GM04504 (cell line): ENCODE measurements around the gene MAGI1.

Source experiments
- DNase-seq: peaks from one replicate; pipeline ENCODE4 v3.0.0-alpha.2; 2012; ENCODE audit warnings: low read depth

Gene MAGI1

DNA sequence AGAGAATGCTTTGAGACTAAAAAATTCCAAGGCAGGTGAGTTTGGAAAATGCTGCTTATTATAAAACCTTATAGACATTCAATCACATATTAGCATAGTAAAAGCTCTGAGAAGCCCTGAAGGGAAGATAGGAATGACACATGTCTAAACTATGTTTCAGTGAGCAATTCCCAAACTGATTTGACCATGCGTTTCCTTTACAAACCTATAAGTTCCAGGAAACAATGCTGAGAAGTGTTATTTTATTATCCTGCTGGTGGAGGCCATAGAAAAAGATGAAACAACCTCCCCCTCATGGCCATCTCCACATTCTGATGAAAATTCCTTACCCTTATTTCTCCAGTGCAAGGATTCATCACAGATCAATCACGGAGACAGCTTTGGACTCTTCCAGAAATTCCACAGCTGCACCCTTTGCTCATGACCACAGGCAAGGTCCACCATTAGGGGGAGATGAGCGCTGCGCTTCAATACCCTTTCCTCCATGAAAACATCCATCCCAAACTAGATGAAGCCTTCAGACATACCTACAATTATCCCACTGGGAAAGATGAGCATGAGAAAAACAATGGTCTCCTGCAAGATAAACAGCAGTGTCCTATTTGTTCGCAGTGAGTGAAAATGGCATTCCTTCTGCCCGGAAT lies 372.1 kb downstream of the MAGI1 start:
- no peak for DNase-seq

DNA sequence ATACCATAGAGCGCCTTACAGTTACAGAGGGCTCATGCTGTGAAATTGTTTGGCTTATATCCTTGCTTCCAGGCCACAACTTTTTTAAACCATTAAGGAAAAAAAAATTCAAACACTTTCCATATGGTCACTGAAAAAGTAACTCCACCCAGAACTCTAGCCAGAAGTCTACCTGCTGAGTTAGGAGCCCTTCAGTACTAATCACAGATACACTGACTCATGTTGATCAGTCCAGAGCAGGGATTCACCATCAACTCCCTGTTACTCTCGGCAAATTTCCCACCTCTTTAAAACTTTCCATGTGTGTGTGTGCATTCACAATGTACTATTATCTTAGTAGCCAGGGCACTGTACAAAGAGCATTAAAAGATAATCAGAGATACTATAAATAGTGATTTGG lies 372.8 kb downstream of the MAGI1 start:
- no peak for DNase-seq

DNA sequence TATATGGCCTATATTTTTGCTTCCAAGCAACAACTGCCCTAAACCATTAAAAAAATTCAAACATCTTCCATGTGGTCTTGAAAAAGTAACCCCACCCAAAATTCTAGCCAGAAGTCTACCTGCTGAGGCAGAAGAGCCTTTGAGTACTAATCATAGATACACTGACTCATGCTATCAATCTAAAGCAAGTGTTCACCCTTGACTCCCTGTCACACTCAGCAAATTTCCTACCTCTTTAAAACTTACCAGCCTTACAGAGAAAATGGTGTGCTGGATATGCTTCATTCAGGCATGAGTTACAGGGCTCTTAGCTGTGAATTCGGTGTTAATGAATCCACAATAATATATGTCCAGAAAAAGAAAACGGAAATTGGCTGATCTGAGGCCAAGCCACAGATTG lies 373.8 kb downstream of the MAGI1 start:
- no peak for DNase-seq

DNA sequence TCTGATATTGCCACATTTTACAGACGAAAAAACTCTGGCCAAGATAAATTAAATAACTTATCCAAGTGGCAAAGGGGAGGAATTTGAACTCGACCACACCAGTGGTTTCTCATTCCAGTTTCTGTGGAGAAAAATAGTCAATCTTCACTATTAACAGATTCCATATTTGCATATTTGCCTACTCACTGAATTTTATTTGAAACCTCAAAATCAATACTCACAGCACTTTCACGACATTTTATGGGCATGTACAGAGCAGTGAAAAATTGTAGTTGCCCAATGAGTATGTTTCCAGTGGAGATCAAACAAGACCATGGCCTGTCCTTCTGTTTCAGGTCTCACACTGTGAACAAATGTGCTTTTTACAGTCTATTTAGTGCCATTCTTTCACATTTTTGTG lies 374.3 kb downstream of the MAGI1 start:
- no peak for DNase-seq

DNA sequence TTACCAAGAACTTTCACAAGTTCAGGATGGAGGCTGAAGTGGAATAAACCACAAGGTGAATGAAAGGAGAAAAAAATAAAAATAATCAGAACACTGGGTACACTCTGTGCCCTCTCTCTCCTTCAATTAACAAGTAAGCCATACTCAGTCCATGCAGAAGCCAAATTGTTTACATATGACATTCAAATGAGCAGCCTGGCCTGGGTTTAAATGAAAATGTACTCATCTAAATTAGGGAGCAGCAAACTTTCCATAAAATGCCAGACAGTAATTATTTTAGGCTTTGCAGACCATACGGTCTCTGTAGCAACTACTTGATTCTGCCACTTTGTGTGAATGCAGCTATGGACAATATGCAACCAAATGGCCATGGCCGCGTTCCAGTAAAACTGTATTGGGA lies 376.6 kb downstream of the MAGI1 start:
- DNase-seq = no peak

DNA sequence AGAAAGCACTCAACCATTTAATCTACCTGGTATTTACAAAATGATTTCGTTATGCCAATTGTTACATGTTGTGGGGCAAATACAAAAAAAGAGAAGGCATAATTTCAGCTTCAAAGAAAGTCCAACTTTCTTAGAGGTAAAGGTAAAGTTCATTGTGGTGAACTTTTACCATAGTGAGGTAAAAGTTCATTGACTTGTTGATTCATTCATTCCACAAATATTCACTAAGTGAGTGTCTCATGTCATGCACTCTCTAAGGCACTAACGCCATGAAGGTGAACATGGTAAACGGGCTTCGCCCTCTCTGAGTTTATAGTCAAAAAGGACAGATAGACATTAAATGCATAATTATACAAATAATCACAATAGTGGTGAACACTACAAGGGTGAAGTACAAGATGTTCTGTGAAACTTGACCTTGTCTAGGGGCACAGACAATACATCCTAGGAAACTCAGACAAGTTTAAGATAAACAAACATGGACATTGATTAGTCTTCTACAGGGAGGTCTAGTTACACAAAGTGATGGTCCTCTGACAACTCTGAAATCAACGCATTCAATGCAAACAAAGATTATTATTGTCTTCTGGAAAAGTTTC lies 378.6 kb downstream of the MAGI1 start:
- no peak for DNase-seq

DNA sequence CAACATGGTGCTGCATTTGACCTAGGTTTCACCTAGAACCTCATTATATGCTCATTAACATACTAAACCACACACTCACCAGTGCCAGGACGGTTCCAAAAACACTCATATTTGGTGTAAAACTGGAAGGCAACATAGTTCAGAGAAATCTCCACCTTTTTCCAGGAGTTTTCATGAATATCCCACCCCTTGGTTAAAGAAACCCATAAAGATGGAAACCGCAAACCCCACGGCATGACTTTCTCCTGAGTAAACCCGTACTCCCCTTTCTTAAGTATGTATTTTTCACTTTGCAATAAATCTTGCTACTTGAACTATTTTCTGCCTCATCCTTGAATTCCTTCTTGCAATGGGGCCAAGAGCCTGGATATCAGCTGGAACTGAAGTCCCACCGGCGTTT lies 379.3 kb downstream of the MAGI1 start:
- no peak for DNase-seq

DNA sequence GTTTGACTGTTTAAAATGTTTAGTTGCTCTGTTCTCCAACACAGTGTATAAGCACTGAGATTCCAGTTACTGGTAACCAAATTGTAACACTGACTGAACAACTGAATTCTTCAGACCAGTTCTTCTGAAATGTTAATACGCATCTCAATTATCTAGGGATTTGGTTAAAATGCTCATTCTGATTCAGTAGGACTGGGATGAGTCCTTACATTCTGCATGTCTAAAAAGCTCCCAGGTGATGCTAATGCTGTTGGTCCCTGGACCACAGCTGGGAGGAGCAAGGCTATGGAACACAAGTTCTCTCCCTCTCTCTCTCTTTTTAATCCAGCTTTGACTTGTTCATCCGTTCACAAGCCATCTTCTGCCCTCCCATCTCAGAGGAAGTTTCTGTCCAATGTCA lies 380.3 kb downstream of the MAGI1 start:
- no peak for DNase-seq

DNA sequence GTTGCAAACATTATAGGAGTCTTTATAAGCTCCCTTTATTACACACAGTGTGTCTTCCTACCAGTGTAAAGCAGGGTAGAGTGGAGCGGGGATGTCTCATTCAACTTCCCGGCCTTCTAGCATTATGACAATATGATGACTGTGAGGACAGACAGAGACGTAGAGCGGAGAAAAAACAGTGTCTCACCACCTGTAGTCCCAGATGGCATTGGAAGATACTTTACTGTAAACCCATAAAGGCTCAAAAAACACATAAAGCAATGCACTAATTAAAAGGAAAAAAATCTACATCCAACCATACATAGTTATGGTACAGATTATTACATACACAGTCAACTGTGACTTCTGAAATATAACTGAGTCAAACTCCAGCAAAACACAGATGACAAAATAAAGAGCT lies 383.7 kb downstream of the MAGI1 start:
- no peak for DNase-seq

DNA sequence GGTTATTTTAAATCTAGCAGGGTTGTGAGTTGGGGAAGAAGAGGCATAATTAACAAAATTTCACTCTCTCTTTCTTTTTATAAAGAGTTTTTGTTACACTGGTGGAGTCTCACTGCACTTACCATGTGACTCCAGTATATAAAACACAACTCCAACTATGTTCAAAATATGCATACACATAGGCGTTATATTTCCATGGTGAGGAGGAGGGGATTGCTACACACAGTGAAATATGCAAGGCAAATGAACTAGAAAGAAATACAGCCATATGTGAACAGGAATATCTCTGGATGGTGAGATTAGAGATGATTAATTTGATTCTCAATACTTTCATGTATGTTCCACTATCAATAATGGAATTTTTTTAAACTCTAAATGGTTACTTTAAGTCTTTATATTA lies 385.0 kb downstream of the MAGI1 start:
- no peak for DNase-seq

DNA sequence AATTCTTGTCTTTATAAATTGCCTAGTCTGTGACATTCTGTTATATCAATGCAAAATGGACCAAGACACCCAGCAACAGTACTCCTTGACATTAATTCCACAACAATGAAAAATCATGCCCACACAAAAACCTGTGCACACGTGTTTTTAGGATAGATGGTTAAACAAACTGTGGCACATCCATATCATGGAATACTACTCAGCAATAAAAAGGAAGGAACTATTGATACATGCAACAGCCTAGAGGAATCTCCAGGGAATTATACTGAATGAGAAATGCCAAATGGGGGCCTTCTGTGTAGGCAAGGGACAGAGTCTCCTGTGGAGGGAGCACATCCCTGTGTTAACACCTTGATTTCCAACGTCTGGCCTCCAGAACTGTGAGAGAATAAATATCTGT lies 388.5 kb downstream of the MAGI1 start:
- DNase-seq = no peak

DNA sequence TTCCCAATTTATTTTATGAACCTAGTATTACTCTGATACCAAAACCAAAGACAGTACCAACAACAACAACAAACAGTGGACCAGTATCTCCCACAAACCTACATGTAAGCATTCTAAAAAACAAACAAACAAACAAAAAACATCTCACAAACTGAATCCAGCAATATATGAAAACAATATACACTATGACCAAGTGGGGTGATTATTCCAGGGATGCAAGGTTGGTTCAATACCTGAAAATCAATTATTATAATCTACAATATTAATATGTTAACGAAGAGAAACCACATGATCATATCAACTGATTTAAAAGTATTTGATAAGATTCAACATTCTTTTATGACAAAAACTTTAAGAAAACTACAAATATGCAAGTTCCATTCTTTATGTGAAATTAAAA lies 391.3 kb downstream of the MAGI1 start:
- DNase-seq = no peak

DNA sequence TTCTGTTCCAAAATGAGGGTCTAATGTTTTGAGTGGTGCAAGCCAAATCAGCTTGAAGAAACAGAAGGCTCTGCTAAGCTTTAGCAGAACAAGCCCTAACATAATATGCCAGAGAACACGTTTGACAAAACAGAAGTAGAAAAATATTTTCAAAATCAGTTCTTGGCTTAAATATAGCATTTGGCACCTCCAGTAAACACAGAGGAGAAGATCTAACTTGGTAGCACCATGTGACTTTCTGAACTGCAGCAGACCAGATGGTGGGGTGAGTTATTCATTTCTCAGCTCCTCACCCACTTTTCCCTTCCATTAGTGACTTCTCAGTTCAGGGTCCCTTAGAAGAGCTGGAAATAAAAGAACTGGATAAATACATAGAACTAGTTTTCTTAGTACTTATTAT lies 395.8 kb downstream of the MAGI1 start:
- no peak for DNase-seq

DNA sequence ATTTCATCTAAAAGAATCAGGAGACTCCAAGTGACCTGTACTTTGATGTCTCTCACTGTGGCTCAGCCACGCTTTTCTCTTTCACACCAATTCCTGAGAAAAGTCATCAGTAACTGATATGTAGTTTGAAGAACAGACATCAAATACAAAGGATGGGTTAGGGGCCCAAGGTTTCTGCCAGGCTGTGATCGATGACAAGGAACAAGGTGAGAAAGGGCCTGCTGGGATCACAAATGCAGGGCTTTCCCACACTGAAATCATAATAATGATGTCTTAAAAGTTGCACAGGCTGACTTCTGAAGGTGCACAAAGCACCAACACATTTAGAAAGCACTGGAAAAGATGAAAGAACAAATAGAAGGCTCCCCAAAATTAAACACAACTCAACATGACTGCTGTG lies 396.9 kb downstream of the MAGI1 start:
- DNase-seq = no peak

DNA sequence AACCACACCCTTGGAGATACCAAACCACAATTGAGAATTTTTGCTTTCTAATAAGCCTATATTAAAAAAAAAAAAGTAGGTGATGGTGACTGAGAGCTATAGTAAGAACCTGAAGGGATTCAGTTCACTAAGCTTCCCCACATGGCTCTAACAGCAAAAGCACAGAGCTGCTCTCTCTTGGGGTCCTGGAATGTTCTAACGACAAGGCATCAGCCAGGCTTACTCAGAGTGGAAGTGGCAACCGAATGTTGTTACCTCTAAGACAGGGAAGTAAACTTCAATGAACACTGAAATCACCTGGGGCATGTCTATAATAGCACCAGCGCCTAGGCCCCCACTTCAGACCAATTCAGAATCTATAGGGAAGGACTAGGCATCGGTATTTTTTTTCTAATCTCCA lies 397.7 kb downstream of the MAGI1 start:
- no peak for DNase-seq

DNA sequence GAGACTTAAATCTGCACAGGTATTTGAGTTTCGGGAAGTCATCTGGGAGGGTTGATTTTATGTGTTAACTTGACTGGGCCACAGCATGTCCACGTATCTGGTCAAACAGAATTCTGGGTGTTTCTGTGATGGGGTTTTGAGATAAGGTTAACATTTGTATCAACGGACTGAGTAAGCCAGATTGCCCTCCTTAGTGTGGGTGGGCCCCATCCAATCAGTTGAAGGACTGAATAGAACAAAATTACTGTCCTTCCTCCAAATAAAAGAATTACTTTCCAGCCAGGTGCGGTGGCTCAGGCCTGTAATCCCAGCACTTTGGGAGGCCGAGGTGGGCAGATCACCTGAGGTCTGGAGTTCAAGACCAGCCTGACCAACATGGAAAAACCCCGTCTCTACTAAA lies 399.3 kb downstream of the MAGI1 start:
- no peak for DNase-seq

DNA sequence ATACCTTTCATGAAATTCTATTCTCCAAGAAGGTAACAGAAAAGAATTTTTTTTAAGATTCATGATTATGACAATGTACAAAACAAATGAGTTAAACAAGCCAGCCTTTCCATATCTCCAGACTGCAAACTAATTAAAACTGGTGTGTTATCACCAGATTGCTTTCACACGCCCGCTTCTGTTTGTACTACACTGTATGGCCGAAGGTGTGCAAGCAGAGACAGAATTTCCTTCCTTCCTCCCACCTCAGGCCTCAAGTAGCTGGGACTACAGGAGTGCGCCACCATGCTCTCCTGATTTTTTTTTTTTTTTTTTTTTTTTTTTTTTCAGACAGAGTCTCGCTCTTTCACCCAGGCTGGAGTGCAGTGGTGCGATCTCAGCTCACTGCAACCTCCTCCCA lies 400.4 kb downstream of the MAGI1 start:
- DNase-seq = no peak

DNA sequence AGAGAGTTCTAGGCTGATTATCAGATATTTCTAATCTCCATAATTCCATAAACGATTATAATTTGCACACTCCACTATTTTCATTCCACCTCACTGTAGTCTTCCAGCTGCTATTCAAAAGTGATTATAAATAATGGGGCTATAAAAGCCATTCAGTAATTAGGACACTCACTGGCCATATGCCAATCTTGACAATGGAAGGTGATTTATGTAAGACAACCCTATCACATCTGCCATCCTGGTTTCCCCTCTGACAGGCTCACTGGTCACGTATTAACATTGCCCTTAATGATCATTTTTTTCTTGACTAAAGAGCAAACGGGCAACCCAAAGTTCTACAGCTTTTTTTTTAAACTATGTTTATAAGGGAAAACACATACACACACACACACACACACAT lies 402.4 kb downstream of the MAGI1 start:
- no peak for DNase-seq

DNA sequence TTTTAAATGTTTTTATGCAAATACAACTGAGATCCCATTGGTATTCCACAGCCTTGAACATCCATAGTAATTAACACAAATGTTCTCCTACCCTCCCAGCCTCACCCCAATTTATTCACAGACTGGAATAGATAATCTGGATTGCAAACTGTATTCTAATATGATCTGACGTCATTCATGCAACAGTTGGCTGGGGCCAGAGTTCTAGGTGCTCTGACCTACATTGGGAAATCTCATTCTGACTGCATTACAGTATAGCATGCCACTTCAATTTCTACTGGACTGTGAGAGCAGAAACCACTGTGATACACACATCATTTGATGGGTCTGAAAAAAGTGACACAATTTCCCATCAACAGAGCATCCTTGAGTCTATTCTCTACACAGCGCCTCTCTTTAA lies 403.1 kb downstream of the MAGI1 start:
- DNase-seq = no peak

DNA sequence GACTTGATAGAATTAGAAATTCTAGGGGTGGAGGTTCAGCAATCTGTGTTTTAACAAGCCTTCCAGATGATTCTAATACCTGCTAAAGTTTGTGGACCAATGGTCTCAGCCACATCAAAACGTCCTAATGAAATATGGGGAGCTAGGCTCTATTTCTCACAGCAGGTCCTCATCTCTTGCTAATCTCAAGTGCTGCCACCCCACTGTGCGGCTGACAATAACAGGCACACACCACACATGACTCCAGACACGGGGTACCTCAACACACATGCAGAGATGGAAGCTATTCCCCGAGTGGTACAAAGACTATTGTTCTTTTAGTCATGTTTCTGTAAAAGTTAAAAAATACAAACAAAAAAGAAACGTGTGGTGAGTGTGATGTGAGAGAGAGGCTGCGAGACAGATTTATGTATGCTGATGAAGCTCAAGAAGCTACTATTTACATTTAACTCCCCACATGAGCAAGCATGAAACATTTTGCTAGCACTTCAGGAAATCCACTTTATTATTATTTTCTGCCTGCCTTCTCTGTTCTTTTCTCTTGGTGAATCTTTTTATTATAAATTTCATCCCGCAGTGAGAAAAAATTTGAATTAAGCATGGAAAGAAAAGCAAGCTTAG lies 405.6 kb downstream of the MAGI1 start:
- no peak for DNase-seq

DNA sequence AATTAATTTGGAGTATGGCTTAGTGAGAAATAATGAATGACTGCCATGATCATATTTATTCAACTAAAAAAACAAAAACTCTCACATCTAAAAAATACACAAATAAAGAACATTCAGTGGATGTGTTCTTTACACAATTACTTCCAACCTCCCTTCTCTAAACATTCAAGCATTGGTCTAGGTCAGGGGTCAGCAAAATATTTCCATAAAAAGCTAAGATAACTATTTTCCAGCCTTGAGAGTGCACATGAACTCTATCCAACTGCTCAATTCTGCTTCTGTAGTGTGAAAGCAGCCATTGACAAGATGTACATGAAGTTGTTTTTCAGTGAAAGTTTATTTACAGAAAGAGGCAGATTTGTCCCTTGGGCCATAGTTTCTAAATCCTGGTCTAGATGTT lies 406.3 kb downstream of the MAGI1 start:
- no peak for DNase-seq

DNA sequence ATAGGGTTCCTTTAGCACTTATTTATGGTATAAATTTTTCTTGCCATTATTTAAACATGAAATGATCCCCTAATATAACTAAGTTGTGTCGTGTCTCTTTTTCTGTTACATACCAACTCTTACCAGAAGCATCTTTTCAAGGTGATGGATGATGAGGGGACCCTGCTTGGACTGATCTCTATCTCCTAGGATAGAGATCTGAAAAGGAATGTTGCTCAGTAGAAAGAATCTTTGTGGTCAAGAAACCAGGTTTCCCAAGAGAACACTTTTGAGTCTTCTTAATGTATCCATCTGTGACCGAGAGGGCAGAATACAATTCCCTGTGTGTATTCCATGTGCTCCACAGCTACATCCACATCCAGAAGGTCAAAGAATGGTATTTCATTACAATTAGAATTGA lies 409.7 kb downstream of the MAGI1 start:
- DNase-seq = no peak

DNA sequence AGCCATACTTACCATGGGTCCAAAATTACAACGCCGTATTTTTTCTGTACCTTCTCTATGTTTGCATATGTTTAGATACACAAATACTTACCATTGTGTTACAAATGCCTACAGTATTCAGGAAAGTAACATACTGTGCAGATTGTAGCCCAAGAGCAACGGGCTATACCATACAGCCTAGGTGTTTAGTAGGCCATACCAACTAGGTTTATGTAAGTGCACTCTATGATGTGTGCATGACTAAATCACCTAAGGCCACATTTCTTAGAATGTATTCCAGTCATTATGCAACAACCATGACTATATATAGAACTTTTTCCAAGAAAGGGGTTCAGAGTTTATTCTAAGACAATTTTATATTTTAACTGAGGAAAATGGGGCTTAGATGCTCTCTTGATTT lies 411.7 kb downstream of the MAGI1 start:
- DNase-seq = no peak

DNA sequence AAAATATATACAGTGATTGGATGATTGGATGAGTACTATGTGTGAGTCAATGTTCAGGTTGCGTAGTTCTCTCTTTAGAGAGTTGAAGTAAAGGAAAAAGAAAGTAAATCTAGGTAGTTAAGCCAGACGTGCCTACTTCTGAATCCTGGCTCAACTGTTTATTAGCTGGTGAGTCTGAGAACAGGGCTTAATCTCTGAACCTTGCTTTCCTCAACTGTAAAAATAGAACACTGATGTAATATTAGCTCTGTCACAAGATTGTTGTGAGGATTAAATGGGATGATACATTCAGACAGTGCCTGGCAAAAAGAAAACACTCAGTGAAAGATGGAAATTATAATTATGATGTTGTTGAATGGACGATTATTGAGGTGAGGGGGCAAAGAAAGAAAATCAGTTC lies 413.4 kb downstream of the MAGI1 start:
- DNase-seq = no peak
